Measurements from ENCODE around the gene POLR2C. TPM values are rescaled to one million over a fixed set of nuclear protein-coding genes. Genes with fewer than 3 reads are reported as not detected.

POLR2C gene
- total and polyA plus RNA-seq, 2 of the 13 experiments (the other 11 are each of a cell fraction or from before 2014, with no cell fraction given): 104 to 216 TPM

GRCh38 chr16:57479976-57480753 is 17.7 kb downstream of the POLR2C start (continued):
- TF ChIP-seq MLXIP (CRISPR knock-in tag; IDR thresholded peaks at IDR 0.05; ENCODE audit: borderline replicate concordance) (no peak), THAP7 (CRISPR knock-in tag; IDR thresholded peaks at IDR 0.05) (no peak; the same call in 1 of the 2 replicates), HNRNPLL (IDR thresholded peaks at IDR 0.05; ENCODE audit: low read depth, low read length, poor library complexity, severe bottlenecking) (peak; percentile 68), ZNF367 (CRISPR knock-in tag; IDR thresholded peaks at IDR 0.05; ENCODE audit: borderline replicate concordance) (no peak), BATF2 (CRISPR knock-in tag; IDR thresholded peaks at IDR 0.05) (no peak), DZIP1 (CRISPR knock-in tag; IDR thresholded peaks at IDR 0.05) (no peak), ZHX1 (CRISPR knock-in tag; IDR thresholded peaks at IDR 0.05; ENCODE audit: low read depth) (no peak; the same call in 1 of the 2 replicates), ZBTB49 (CRISPR knock-in tag; IDR thresholded peaks at IDR 0.05; ENCODE audit: borderline replicate concordance) (no peak), DBP (CRISPR knock-in tag; IDR thresholded peaks at IDR 0.05; ENCODE audit: not compliant biosample characterization) (no peak), HNF1B (CRISPR knock-in tag; IDR thresholded peaks at IDR 0.05) (peak; percentile 78; the same call in 1 of the 2 replicates)
